Measurements from ENCODE around the gene SEC62.

Gene SEC62

DNA sequence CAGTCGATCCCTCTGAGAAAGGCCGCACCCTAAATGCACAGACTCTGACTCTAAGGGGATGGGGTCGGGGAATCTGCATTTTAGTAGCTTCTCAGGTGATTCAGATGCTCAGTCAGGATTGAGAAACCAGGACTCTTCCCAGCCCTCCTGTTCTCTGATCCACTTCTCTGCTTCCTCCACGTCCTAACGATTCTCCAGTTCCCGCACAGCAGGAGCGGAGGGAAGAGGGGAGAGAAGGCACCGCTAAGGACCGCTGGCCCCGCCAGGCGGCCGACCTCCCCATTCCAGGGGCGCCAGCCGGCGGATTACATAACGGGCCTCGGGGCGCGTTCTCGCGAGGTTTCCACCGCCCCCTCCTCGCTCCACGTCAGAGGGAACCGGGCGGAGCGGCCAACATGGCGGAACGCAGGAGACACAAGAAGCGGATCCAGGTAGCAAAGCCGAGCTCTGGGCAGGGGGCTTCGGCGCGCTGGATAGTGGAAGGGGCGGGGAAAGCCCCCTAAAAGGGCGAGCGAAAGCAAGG, at the start of gene SEC62:
TSS of gene SEC62 (plus strand) at position 380 of the 523 bp plus-strand sequence. CDS start at position 396, 16 bp downstream.
- DNase-seq (ENCODE audit: insufficient read length, low spot score), result peak; percentile 67
- FAIRE-seq, result peak; percentile 84

DNA sequence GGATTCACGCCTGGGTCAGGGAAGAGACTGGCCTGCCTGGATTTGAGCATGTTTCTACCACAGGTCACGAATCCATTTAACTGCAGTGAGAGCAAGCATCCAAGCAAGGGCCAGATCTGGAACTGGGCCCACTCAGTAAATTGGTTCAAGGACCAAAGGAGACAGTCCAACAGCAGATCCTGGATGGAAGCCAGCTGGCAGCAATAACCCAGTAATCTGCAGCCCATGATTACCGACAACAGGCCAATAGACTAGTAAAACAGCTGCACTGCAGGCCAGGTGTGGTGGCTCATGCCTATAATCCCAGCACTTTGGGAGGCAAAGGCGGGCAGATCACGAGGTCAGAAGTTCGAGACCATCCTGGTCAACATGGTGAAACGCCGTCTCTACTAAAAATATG, 43.4 kb upstream of the SEC62 start:
- DNase-seq (ENCODE audit: insufficient read length, low spot score) (no peak), FAIRE-seq (no peak)

DNA sequence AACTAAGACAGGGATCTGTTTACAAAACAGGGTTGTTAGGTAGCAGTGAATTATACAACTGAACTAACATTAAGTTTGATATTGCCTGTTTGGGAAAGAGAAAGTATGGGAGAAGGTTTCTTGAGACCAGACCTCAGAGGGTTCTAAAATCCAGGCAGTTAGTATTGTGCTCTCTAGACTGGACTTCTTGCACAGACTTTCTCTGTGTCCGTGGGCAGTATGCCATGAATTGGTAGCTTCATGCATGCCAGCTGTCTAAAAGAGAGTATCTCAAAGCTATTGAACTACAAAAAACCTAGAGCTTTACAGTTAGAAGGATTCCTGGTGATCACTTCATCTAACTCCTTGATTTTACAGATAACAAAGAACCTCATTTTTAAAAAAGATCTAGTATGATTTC, 42.8 kb upstream of the SEC62 start:
- DNase-seq (ENCODE audit: insufficient read length, low spot score), result no peak
- no peak for FAIRE-seq

DNA sequence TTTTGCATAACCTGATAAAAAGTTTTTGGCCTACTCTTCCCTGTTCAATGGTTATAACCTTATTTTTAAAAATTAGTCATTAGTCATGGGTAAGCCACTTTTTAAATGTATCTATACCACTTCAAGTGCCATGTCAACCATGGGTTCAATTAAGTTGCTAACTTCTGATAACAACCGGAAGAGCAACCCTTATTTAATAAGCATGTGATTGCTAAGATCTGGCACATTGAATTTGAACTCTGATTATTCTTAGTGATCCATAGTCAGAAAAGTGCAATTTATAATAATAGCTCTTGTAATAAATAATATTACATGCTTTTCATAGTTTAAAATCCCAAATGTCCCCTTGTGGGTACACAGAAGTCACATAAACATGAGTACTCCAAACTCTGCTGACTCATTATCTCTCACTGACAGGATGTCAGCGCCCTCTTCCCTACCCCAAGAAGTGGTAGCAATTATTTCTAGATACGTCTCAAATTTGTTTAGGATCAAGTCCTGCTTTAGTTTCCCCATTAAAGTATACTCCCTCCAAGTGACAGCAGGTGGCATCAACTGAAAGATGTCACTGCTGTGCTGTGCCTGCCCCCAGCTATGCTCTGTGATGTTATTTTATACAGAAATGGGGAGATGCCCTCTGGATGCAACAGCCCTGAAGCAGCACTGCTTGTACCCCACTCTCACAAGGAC, 36.6 kb upstream of the SEC62 start:
- FAIRE-seq (no peak), DNase-seq (ENCODE audit: insufficient read length, low spot score) (no peak)

GRCh38 chr3:169930843-169931242, 35.8 kb upstream of the SEC62 start:
- DNase-seq (ENCODE audit: insufficient read length, low spot score) (no peak), FAIRE-seq (no peak)

GRCh38 chr3:169931747-169932520, 34.7 kb upstream of the SEC62 start:
- FAIRE-seq, result peak; percentile 100
- peak; percentile 23 for DNase-seq (ENCODE audit: insufficient read length, low spot score)

GRCh38 chr3:169939320-169939719, 27.3 kb upstream of the SEC62 start:
- no peak for FAIRE-seq
- DNase-seq (ENCODE audit: insufficient read length, low spot score), result no peak

DNA sequence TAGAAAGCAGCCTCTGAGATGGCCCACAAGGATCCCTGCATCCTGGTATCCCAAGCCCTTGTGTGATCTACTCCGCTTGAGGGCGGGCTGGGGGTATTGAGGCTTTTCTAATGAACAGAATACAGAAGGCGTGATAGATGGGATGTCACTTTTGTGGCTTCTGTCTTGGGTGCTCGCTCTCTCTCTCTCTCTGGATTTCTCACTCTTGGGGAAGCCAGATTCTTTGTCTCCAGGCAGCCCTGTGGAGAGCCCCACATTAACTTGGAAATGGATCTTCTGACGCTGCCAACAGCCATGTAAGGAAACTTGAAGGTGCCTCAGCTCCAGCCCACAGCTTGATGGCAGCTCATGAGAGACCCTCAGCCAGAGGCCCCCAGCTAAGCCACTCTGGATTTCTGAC, 26.9 kb upstream of the SEC62 start:
- no peak for FAIRE-seq
- DNase-seq (ENCODE audit: insufficient read length, low spot score), result no peak

GRCh38 chr3:169940470-169941181, 26.0 kb upstream of the SEC62 start:
- FAIRE-seq, result peak; percentile 98
- no peak for DNase-seq (ENCODE audit: insufficient read length, low spot score)

DNA sequence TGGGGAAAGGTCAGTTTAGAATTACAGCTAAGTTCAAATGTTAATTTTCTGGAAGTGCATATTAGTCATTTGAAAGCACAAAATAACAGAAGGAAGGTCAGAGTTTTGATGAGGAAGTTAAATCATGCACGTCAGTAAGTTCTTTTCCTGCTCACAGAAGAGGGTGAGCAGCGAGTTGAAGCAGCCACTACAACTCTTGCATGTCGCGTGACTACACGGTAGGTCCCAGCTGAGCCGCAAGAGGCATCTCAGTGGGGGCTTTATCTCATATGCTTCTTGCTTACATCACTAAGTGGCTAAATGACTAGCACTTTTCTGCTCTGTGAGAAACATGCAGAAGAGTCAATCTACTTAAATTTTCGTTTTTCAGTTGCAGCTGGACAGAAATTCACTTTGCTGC, 21.3 kb upstream of the SEC62 start:
- no peak for DNase-seq (ENCODE audit: insufficient read length, low spot score)

DNA sequence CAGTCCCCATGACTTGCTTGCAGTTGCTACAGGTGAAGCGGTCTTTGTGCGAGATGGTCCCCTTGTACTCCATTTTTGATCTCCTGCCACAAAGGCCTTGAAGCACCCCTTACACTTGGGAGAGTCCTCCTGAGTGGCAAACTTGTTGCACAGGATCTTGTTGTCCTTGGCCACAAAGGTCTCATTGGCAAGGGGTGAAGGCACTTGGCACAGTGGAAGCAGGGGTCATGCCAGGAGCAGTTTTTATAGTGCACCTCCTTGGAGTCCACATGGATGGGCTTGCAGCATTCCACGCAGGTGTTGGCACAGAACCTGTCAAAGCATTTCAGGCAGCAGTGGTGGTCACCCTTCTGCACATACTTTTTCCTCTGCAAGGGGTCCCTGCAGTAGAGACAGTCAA, 20.3 kb upstream of the SEC62 start:
- peak; percentile 4 for FAIRE-seq
- DNase-seq (ENCODE audit: insufficient read length, low spot score), result no peak

More for the DNA sequence above, 21.3 kb upstream of the SEC62 start:
- FAIRE-seq, result peak; percentile 98

- DNase-seq (ENCODE audit: insufficient read length, low spot score) (no peak), FAIRE-seq (peak; percentile 37)
Observed at GRCh38 chr3:169948559-169949448, 17.8 kb upstream of the SEC62 start.

DNA sequence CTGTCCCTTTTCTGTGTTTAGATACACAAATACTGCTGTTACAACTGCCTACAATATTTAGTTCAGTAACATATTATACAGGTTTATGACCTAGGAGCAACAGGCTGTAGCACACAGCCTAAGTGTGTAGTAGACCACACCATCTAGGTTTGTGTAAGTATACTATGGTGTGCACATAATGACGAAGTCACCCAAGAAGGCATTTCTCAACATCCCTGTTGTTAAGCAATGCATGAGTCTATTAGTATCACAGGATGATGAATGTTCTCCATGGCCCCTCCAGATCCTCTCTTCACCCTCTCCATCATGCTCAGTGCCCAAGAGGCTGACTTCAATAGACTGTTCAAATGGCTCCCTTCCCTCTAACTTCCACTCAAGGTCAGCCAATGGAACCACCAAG, 14.6 kb upstream of the SEC62 start:
- FAIRE-seq, result no peak
- DNase-seq (ENCODE audit: insufficient read length, low spot score), result no peak

DNA sequence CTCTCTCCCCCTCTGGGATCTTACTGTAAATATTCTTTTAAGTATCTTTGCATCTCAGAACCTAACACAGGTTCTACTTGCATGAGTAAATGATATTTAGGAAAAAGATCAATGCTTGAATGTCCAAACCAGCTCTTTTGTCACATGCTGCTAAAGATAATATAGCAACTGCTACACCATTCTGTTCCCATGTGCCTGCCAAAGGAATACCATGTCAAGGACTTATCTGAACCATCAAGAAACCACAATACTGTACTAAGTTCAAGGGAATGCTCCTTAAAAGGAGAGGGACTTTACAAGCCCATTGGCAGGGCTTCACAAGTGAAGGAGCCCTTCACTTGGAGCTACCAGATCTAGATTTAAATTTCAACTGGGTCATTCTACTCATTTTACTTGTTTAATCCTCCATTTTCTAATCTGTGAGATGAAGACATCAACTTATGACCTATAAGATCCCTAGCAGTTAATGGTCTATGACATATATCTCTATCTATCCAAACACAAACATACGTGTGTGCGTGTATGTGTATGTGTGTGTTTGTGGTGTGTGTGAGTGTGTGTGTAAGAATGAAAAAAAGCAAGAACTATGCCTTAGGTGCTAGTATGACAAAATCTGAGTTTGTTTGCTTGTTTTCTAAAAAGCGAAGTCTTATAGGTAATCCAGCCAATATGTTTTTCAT, 13.0 kb upstream of the SEC62 start:
- no peak for DNase-seq (ENCODE audit: insufficient read length, low spot score)

GRCh38 chr3:169954142-169954756, 12.4 kb upstream of the SEC62 start:
- DNase-seq (ENCODE audit: insufficient read length, low spot score) (no peak), FAIRE-seq (peak; percentile 96)

More for the DNA sequence above, 13.0 kb upstream of the SEC62 start:
- no peak for FAIRE-seq

DNA sequence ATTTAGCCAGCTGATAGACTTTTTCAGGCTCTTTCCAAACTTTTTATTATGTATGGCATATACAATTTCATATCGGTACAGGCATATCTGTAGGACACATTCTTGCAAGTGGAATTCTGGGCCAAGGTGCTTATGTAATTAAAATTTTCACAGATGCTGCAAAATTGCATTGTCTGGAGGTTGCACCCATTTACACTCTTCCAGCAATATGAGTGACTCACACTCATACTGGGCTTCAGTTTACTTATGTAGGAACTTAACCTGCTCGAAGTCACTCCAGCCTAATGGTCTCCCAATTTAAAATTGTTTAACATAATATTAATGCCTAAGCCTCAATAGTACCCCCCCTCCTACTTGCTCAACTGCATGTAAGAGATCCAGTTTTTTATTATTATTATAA, 11.2 kb upstream of the SEC62 start:
- FAIRE-seq, result no peak
- no peak for DNase-seq (ENCODE audit: insufficient read length, low spot score)

DNA sequence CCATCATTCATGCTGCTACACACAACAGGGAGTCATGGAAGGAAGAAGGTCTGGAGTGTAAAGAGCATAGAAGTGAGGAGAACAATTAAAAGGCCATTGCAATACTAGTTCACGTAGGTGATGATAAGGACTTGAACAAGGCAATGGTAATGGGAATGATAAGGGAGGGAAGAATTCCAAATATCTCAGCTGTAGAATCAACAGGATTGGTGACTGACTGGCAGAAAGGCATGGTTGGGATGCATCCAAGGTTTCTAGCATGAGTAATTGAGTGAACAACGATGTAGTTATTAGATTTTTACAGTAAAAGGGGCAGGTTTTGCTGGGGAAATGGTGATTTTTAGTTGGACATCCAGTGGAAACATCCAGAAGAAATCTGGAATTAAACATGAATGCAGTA, 2.4 kb upstream of the SEC62 start:
- FAIRE-seq, result peak; percentile 21
- no peak for DNase-seq (ENCODE audit: insufficient read length, low spot score)

- no peak for FAIRE-seq
- no peak for DNase-seq (ENCODE audit: insufficient read length, low spot score)
Observed at GRCh38 chr3:169965562-169966427, 812 bp upstream of the SEC62 start.
